C4-2B (cell line): Measurements from ENCODE around the gene TPGS1.

Source experiments
- ZFX ChIP-seq: fragments of 450-650 bp; IDR thresholded peaks from 2 replicates; pipeline ENCODE4 v1.6.1; 2017
- TF ChIP-seq, protein P1 (sequence below): fragments of 450-650 bp; conservative IDR thresholded peaks from 2 replicates; pipeline ENCODE4 v1.5.1; 2017; ENCODE audit warnings: mild to moderate bottlenecking

DNA sequence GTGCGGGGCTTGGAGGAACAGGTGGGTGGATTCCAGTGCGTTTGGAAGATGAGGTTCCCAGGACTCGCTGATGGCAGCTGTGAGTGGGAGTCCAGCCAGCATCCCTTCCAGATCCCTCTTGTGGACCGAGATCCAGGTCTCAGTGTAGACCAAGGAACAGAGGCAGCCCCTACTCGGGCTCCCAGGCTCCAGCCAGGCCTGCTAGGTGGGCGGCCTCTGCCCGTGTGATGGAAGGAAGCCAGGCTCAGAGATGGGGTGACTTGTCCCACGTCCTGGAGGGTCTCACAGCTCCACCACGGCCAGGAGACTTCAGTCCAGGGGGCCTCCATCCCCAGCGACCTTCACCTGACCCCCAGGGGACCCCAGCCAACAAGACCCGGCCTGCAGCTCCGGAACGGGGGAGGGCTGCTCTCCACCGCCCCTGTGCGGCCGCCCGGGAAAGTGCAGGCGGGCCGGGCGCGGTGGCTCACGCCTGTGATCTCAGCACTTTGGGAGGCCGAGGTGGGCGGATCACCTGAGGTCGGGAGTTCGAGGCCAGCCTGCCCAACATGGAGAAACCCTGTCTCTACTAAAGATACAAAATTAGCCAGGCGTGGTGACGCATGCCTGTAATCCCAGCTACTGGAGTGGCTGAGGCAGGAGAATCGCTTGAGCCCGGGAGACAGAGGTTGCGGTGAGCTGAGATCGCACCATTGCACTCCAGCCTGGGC lies 11.7 kb upstream of the TPGS1 start:
- TF ChIP-seq, protein P1, sequence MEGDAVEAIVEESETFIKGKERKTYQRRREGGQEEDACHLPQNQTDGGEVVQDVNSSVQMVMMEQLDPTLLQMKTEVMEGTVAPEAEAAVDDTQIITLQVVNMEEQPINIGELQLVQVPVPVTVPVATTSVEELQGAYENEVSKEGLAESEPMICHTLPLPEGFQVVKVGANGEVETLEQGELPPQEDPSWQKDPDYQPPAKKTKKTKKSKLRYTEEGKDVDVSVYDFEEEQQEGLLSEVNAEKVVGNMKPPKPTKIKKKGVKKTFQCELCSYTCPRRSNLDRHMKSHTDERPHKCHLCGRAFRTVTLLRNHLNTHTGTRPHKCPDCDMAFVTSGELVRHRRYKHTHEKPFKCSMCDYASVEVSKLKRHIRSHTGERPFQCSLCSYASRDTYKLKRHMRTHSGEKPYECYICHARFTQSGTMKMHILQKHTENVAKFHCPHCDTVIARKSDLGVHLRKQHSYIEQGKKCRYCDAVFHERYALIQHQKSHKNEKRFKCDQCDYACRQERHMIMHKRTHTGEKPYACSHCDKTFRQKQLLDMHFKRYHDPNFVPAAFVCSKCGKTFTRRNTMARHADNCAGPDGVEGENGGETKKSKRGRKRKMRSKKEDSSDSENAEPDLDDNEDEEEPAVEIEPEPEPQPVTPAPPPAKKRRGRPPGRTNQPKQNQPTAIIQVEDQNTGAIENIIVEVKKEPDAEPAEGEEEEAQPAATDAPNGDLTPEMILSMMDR = peak; percentile 84
- no peak for TF ChIP-seq ZFX
